Measurements from ENCODE around the gene DENND2A.

DNA sequence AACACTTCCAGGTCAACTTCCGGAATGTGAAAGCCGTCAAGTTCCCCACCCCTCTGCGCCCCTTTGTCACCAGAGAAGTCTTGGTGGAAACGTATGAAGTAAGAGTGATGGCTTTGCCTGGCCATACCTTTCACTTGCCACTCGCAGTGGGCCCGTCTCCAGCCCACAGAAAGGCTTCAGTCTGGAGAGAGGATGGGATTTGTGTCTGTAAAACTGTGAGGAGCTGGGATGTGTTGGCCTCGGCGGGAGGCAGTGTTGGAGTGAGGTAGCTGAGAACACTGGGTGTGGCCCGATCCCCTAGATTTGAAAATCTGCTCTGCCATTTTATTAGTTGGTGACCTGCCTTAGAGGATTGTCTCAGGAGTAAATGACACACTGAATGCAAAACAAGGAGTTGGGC lies 38.6 kb upstream of the DENND2A start:
- TF ChIP-seq POLR2A (IDR thresholded peaks at IDR 0.05) = no peak
- TF ChIP-seq, protein P1, sequence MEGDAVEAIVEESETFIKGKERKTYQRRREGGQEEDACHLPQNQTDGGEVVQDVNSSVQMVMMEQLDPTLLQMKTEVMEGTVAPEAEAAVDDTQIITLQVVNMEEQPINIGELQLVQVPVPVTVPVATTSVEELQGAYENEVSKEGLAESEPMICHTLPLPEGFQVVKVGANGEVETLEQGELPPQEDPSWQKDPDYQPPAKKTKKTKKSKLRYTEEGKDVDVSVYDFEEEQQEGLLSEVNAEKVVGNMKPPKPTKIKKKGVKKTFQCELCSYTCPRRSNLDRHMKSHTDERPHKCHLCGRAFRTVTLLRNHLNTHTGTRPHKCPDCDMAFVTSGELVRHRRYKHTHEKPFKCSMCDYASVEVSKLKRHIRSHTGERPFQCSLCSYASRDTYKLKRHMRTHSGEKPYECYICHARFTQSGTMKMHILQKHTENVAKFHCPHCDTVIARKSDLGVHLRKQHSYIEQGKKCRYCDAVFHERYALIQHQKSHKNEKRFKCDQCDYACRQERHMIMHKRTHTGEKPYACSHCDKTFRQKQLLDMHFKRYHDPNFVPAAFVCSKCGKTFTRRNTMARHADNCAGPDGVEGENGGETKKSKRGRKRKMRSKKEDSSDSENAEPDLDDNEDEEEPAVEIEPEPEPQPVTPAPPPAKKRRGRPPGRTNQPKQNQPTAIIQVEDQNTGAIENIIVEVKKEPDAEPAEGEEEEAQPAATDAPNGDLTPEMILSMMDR (IDR thresholded peaks at IDR 0.05) = no peak
